B cell (primary cell): ENCODE data around the gene NPW.

Experiments
- CTCF ChIP-seq: fragments of 200-600 bp; IDR thresholded peaks from one replicate; pipeline ENCODE4 v1.8.0; 2022; ENCODE audit warnings: antibody characterized with exemption, mild to moderate bottlenecking
- EZH2 ChIP-seq: IDR thresholded peaks from 2 replicates; pipeline ENCODE4 v1.6.1; 2012; ENCODE audit warnings: borderline replicate concordance, low read depth, mild to moderate bottlenecking, moderate library complexity, low read length; ENCODE audit not compliant: insufficient read depth, poor library complexity, severe bottlenecking

- TF ChIP-seq CTCF (no peak), EZH2 (no peak)
Observed at GRCh38 chr16:2029350-2029749, 9.8 kb downstream of the NPW start.
